ENCODE results near the gene FAM25G. TPM values are rescaled to one million over a fixed set of nuclear protein-coding genes. Genes with fewer than 3 reads are reported as not detected.

FAM25G gene
- total RNA-seq, 4 donors from 2014 or later: not detected

DNA sequence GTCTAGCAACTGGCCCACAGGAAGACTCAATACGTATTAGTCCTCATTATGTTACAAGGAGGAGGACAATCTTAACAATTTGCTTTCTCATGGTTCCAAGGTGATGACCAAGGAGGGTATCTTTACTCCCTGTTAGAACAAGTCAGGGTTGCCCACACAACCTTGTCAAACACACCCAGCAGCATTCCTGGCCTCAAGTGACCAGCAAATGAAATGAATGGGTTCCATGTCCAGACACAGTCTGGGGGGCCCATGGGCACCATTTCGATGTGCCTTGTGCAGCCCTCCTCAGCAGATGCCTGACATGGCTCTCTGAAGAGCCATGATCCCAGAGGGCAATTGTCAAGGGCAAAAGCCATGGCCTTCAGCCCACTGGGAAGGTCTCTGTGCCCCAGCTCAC is 48.4 kb downstream of the FAM25G start:
- TF ChIP-seq, protein P1, sequence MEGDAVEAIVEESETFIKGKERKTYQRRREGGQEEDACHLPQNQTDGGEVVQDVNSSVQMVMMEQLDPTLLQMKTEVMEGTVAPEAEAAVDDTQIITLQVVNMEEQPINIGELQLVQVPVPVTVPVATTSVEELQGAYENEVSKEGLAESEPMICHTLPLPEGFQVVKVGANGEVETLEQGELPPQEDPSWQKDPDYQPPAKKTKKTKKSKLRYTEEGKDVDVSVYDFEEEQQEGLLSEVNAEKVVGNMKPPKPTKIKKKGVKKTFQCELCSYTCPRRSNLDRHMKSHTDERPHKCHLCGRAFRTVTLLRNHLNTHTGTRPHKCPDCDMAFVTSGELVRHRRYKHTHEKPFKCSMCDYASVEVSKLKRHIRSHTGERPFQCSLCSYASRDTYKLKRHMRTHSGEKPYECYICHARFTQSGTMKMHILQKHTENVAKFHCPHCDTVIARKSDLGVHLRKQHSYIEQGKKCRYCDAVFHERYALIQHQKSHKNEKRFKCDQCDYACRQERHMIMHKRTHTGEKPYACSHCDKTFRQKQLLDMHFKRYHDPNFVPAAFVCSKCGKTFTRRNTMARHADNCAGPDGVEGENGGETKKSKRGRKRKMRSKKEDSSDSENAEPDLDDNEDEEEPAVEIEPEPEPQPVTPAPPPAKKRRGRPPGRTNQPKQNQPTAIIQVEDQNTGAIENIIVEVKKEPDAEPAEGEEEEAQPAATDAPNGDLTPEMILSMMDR (IDR thresholded peaks at IDR 0.05): no peak
- TF ChIP-seq POLR2AphosphoS5 (IDR thresholded peaks at IDR 0.05) (no peak), EP300 (IDR thresholded peaks at IDR 0.05) (no peak), POLR2A (IDR thresholded peaks at IDR 0.05) (no peak)
- Histone ChIP-seq H3K9me3 (peaks cover 0 to 49% (median 0%) of the 10 kb centered on the region in 3 donors), H3K4me3 (no peak overlapping the region), H3K4me1 (no peaks in the 10 kb centered on the region), H3K36me3 (no peaks in the 10 kb centered on the region), H3K27ac (no peak overlapping the region), H3K27me3 (peaks cover 19% of the 10 kb centered on the region)
- no peak for ATAC-seq
- 88 to 100% methylated on average over 1 of the region's 2 CpGs for WGBS, 2 donors (ENCODE audit: low coverage in 1 of 2)

- Histone ChIP-seq H3K9me3 (peaks cover 0 to 57% (median 0%) of the 10 kb centered on the region in 3 donors), H3K4me3 (no peak overlapping the region), H3K36me3 (no peaks in the 10 kb centered on the region), H3K27ac (no peak overlapping the region), H3K4me1 (no peaks in the 10 kb centered on the region), H3K27me3 (peaks cover 19% of the 10 kb centered on the region)
- WGBS, 2 donors (ENCODE audit: low coverage in 1 of 2): 79 to 100% methylated on average over 1 to 4 of the region's 5 CpGs
- no peak for TF ChIP-seq POLR2AphosphoS5 (IDR thresholded peaks at IDR 0.05)
- no peak for TF ChIP-seq EP300 (IDR thresholded peaks at IDR 0.05)
- TF ChIP-seq POLR2A (IDR thresholded peaks at IDR 0.05): no peak
- TF ChIP-seq, protein P1 (IDR thresholded peaks at IDR 0.05): no peak
- no peak for ATAC-seq
Observed at GRCh38 chr10:47442351-47442750, 49.1 kb downstream of the FAM25G start.

GRCh38 chr10:47441938-47442337 is 49.6 kb downstream of the FAM25G start:
- H3K27ac ChIP-seq: no peak overlapping the region
- no peaks in the 10 kb centered on the region for H3K36me3 ChIP-seq
- H3K4me1 ChIP-seq: no peaks in the 10 kb centered on the region
- ATAC-seq: no peak
- H3K27me3 ChIP-seq: peaks cover 19% of the 10 kb centered on the region
- H3K9me3 ChIP-seq: peaks cover 0 to 58% (median 0%) of the 10 kb centered on the region in 3 donors
- no peak overlapping the region for H3K4me3 ChIP-seq
- TF ChIP-seq, protein P1 (IDR thresholded peaks at IDR 0.05): no peak
- TF ChIP-seq POLR2A (IDR thresholded peaks at IDR 0.05) (no peak), EP300 (IDR thresholded peaks at IDR 0.05) (no peak), POLR2AphosphoS5 (IDR thresholded peaks at IDR 0.05) (no peak)
- 52 to 80% methylated on average over 1 to 2 of the region's 4 CpGs for WGBS, 2 donors (ENCODE audit: low coverage in 1 of 2)

GRCh38 chr10:47440207-47440606 is 51.3 kb downstream of the FAM25G start:
- no peaks in the 10 kb centered on the region for H3K4me1 ChIP-seq
- peaks cover 19% of the 10 kb centered on the region for H3K27me3 ChIP-seq
- H3K9me3 ChIP-seq: peaks cover 0 to 44% (median 0%) of the 10 kb centered on the region in 3 donors
- no peak overlapping the region for H3K4me3 ChIP-seq
- TF ChIP-seq POLR2A (IDR thresholded peaks at IDR 0.05) (no peak), POLR2AphosphoS5 (IDR thresholded peaks at IDR 0.05) (no peak), EP300 (IDR thresholded peaks at IDR 0.05) (no peak)
- TF ChIP-seq, protein P1 (IDR thresholded peaks at IDR 0.05): no peak
- H3K27ac ChIP-seq: no peak overlapping the region
- 94 to 96% methylated on average over 3 to 4 of the region's 4 CpGs for WGBS, 2 donors (ENCODE audit: low coverage in 1 of 2)
- no peaks in the 10 kb centered on the region for H3K36me3 ChIP-seq
- ATAC-seq: no peak

- Histone ChIP-seq H3K27ac (no peak overlapping the region), H3K9me3 (peaks cover 0 to 39% (median 0%) of the 10 kb centered on the region in 3 donors), H3K27me3 (peaks cover 20% of the 10 kb centered on the region), H3K36me3 (no peaks in the 10 kb centered on the region), H3K4me1 (no peaks in the 10 kb centered on the region), H3K4me3 (no peak overlapping the region)
- TF ChIP-seq EP300 (IDR thresholded peaks at IDR 0.05): no peak
- TF ChIP-seq, protein P1 (IDR thresholded peaks at IDR 0.05): no peak
- no peak for TF ChIP-seq POLR2AphosphoS5 (IDR thresholded peaks at IDR 0.05)
- TF ChIP-seq POLR2A (IDR thresholded peaks at IDR 0.05): no peak
- 27 to 33% methylated on average over 2 to 3 of the region's 6 CpGs for WGBS, 2 donors (ENCODE audit: low coverage in 1 of 2)
- ATAC-seq: no peak
Observed at GRCh38 chr10:47438857-47439474, 52.5 kb downstream of the FAM25G start.
